ENCODE data around the gene DSCAM. TPM values are rescaled to one million over a fixed set of nuclear protein-coding genes. Genes with fewer than 3 reads are reported as not detected.

The DSCAM gene
- total and polyA plus RNA-seq, 3 donors from 2014 or later: 0.70 to 2.3 (median 2.0) TPM

DNA sequence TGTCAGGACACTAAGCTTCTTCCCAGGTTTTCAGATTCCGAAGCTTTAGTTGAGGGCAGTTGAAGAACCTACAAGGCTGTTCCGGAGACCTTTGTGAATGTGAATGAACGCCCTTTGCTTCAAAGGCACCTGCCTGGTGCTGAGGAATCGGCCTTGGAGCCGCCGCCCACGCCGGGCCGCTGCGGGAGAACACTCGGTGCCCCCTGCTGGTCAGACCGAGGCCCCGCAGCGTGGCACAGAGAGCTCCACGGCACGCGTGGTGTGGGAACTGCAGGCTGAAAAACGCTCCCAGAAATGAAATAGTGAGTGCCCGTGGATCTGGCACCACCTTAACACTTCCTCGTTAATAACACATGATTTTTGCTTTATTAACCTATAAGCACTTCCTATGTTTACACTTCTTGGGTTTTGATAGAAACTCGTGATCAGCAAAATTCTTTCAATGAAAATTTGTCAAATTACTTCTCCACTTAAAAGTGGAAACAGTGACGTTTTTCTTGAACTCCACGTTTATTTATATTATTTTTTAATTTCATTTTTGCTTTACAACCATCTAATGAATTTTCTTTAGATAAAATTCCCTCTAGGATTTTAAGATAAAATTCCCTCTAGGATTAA is 460.6 kb downstream of the DSCAM start:
- no peaks in the 10 kb centered on the region for H3K9me3 ChIP-seq
- intact Hi-C loops (cut with DNase I; ENCODE audit: low total_unique reads): no loop called here
- WGBS, 2 donors: 11 to 12% methylated on average over 23 of the region's 23 CpGs
- H3K4me1 ChIP-seq: no peaks in the 10 kb centered on the region
- no peaks in the 10 kb centered on the region for H3K36me3 ChIP-seq (ENCODE audit: low read depth, missing control alignments)
- DNase-seq: peak; percentile 77
- no peak overlapping the region for H3K27ac ChIP-seq
- TF ChIP-seq, protein P1, sequence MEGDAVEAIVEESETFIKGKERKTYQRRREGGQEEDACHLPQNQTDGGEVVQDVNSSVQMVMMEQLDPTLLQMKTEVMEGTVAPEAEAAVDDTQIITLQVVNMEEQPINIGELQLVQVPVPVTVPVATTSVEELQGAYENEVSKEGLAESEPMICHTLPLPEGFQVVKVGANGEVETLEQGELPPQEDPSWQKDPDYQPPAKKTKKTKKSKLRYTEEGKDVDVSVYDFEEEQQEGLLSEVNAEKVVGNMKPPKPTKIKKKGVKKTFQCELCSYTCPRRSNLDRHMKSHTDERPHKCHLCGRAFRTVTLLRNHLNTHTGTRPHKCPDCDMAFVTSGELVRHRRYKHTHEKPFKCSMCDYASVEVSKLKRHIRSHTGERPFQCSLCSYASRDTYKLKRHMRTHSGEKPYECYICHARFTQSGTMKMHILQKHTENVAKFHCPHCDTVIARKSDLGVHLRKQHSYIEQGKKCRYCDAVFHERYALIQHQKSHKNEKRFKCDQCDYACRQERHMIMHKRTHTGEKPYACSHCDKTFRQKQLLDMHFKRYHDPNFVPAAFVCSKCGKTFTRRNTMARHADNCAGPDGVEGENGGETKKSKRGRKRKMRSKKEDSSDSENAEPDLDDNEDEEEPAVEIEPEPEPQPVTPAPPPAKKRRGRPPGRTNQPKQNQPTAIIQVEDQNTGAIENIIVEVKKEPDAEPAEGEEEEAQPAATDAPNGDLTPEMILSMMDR (IDR thresholded peaks at IDR 0.05): peak; percentile 45 to 75 (median 66)
- TF ChIP-seq POLR2A (IDR thresholded peaks at IDR 0.05): no peak
- no peaks in the 10 kb centered on the region for H3K27me3 ChIP-seq
- H3K4me3 ChIP-seq: no peak overlapping the region

- no peak overlapping the region for H3K27ac ChIP-seq
- no peak for DNase-seq
- no peaks in the 10 kb centered on the region for H3K36me3 ChIP-seq (ENCODE audit: low read depth, missing control alignments)
- H3K27me3 ChIP-seq: no peaks in the 10 kb centered on the region
- no peaks in the 10 kb centered on the region for H3K4me1 ChIP-seq
- WGBS, 2 donors: 56 to 79% methylated on average over 6 of the region's 6 CpGs
- no peak for TF ChIP-seq POLR2A (IDR thresholded peaks at IDR 0.05)
- TF ChIP-seq, protein P1 (IDR thresholded peaks at IDR 0.05): no peak
- H3K9me3 ChIP-seq: no peaks in the 10 kb centered on the region
- no peak overlapping the region for H3K4me3 ChIP-seq
- intact Hi-C loops (cut with DNase I; ENCODE audit: low total_unique reads): no loop called here
Observed at GRCh38 chr21:40385883-40386282, 461.1 kb downstream of the DSCAM start.

GRCh38 chr21:40383951-40384350 is 463.0 kb downstream of the DSCAM start:
- Histone ChIP-seq H3K4me1 (no peaks in the 10 kb centered on the region), H3K27ac (no peak overlapping the region), H3K9me3 (no peaks in the 10 kb centered on the region), H3K27me3 (no peaks in the 10 kb centered on the region), H3K36me3 (ENCODE audit: low read depth, missing control alignments) (no peaks in the 10 kb centered on the region), H3K4me3 (no peak overlapping the region)
- no peak for TF ChIP-seq POLR2A (IDR thresholded peaks at IDR 0.05)
- TF ChIP-seq, protein P1 (IDR thresholded peaks at IDR 0.05): no peak
- DNase-seq: no peak
- intact Hi-C loops (cut with DNase I; ENCODE audit: low total_unique reads): no loop called here
- WGBS, 2 donors: 80 to 92% methylated on average over 5 of the region's 5 CpGs

DNA sequence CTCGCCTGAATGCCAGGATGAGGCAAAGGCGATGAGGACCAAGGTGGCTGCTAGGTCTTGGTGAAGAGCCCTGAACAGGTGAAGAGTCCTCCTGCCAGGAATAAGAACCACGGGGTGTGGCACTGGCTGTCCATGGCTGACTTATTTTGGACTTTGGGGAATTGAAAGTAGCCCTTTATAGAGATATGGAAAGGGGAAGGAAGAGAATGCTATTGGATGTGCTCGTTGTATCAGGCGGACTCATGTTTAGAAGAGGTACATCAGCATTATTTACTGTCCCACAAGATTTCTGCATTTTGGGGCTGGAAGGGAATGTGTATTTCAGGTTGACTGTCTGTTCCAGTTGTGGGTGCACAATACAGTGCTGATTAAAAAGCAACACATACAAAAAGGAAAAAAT is 465.8 kb downstream of the DSCAM start:
- Histone ChIP-seq H3K27me3 (no peaks in the 10 kb centered on the region), H3K4me1 (no peaks in the 10 kb centered on the region), H3K9me3 (no peaks in the 10 kb centered on the region), H3K36me3 (ENCODE audit: low read depth, missing control alignments) (no peaks in the 10 kb centered on the region), H3K4me3 (no peak overlapping the region), H3K27ac (no peak overlapping the region)
- TF ChIP-seq, protein P1 (IDR thresholded peaks at IDR 0.05): no peak
- no peak for TF ChIP-seq POLR2A (IDR thresholded peaks at IDR 0.05)
- DNase-seq: no peak
- 65 to 82% methylated on average over 5 of the region's 5 CpGs for WGBS, 2 donors
- intact Hi-C loops (cut with DNase I; ENCODE audit: low total_unique reads): no loop called here
